Effector CD4-positive, alpha-beta T cell (primary cell): Measurements from ENCODE around the gene SMC1B.
"Not testable (repeated sequence)": the region's sequence is repeated elsewhere in the genome, so short reads cannot be mapped to it uniquely, and the experiment has no call there.

Experiments used
- DNase-seq: peaks from one replicate; pipeline ENCODE4 v3.0.0-alpha.2; 2020

The SMC1B gene

DNA sequence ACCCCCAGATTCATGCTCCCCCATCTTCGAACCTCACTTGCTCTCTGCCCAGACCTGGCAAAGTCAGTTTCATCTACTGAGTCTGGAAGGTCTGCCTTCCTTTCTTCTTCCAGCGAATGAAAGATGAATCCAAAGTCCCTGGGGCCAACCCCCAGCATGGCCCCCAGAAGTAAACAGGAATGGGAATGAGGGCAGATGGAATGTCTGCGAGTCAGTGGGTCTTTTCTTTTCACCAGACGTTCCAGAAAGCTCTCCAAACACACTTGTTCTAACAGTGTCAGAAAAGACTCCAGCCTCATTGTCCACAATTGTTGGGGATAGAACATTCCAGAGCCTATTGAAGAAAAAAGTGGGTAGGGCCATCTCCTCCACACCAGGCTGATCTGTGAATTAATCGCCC, 28.7 kb upstream of the SMC1B start:
- DNase-seq: no peak

DNA sequence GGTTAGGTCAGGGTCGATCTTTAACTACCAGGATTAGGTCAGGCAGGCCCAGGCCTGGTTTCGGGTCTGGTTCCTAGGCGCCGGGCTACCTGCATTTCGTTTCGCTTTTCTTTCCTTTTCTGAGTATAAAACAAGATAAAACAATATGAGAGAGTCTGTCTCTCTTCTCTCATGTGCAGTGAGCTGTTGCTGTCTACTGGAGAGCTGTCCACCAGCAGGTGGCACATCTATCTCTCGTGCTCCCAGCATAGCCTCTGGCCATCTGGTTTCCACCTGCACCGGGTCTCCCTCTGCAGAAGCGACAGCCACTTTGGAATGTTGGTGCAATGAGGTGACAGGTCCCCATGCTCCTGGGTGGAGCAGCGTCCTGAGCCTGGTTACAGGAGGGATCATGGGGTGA, 27.7 kb upstream of the SMC1B start:
- DNase-seq: no peak

DNA sequence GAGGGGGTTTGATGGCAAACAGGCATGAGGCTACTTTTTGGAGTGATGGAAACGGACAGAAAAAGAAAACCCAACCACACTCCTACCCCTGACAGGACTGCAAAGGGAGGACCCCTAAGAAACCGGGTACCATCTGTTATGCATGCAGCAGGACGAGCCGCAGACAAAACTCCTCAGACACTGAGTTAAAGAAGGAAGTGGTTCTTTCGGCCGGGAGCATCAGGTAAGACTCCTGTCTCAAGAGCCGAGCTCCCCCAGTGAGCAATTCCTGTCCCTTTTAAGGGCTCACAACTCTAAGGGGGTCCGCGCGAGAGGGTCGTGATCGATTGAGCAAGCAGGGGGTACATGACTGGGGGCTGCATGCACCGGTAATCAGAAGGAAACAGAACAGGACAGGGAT, 27.3 kb upstream of the SMC1B start:
- DNase-seq: not testable (repeated sequence)

DNA sequence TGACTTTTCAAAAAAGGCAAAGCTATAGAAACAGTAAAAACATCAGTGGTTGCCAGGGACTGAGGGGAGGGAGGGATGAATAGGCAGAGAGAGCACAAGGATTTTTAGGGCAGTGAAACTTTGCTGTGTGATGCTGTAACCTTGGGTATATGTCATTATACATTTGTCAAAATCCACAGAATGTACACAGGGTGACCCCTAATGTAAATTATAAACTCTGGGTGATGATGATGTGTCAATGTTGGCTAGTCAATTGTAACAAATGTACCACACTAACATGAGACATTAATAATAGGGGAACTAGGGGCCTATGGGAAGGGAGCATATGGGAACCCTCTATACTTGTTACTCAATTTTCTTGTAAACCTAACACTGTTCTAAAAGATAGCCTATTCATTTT, 24.9 kb upstream of the SMC1B start:
- DNase-seq: no peak

DNA sequence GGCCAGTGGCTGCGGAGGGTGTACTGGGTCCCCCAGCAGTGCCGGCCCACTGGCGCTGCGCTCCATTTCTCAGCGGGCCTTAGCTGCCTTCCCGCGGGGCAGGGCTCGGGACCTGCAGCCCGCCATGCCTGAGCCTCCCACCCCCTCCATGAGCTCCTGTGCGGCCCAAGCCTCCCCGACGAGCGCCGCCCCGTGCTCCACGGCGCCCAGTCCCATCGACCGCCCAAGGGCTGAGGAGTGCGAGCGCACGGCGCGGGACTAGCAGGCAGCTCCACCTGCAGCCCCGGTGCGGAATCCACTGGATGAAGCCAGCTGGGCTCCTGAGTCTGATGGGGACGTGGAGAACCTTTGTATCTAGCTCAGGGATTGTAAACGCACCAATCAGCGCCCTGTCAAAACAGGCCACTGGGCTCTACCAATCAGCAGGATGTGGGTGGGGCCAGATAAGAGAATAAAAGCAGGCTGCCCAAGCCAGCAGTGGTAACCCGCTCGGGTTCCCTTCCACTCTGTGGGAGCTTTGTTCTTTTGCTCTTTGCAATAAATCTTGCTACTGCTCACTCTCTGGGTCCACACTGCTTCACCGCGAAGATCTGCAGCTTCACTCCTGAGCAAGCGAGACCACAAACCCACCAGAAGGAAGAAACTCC, 23.6 kb upstream of the SMC1B start:
- not testable (repeated sequence) for DNase-seq

DNA sequence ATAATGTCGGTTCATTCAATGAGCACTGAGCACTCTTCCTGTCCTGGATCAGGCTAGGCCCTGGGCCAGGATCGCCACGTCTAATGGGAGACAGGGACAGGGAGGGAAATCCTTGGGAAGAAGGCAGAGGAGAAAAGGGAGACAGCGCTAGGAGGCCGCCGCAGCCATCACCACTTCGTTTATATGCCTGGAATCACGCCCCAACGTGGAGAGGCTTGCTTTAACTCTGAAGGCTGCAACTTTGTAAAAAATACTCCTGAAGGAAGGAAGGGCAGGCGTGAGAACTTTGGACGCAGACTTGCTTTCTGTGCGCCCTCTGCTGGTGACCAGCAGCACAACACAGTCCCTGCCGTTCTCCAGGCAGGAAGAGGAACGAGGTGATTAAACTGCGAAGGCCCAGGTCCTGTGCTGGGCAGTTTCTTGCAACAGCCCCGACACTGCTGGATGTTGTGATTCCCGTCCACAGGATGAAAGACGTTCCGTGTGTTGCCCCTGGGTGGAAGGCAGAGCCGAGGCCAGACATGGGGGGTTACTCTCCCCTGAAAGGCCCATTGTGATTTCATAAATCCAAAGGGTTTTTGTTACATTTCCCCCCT, 22.2 kb upstream of the SMC1B start:
- peak; percentile 79 for DNase-seq

DNA sequence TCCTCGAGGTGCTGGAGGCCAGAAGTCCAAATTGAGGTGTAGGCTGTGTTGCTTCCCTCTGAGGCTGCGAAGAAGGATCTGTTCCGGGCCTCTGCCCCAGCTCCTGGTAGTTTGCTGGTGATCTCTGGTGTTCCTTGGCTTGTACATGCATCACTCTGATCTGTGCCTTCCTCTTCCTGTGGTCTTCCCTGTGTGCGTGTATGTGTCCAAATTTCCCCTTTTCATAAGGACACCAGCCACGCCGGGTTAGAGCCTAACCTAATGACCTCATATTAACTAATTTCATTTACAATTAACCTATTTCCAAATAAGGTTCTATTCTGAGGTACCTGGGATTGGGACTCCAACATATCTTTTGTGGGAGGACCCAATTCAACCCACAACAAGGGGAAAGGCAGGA, 21.6 kb upstream of the SMC1B start:
- no peak for DNase-seq

DNA sequence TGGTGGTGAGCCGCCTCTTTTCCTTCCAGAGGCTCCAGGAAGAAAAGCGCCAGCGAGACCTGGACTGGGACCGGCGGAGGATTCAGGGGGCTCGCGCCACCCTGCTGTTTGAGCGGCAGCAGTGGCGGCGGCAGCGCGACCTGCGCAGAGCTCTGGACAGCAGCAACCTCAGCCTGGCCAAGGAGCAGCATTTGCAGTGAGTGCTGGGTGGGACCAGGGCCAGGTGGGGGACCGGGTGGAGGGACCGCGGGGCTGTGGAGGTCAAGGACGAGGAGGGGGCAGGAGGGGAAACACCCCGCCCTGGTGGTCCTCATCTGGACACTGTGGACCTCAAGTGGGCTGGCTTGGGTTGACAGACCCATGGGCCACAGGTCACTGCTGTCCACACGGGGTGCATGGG, 17.5 kb upstream of the SMC1B start:
- no peak for DNase-seq

DNA sequence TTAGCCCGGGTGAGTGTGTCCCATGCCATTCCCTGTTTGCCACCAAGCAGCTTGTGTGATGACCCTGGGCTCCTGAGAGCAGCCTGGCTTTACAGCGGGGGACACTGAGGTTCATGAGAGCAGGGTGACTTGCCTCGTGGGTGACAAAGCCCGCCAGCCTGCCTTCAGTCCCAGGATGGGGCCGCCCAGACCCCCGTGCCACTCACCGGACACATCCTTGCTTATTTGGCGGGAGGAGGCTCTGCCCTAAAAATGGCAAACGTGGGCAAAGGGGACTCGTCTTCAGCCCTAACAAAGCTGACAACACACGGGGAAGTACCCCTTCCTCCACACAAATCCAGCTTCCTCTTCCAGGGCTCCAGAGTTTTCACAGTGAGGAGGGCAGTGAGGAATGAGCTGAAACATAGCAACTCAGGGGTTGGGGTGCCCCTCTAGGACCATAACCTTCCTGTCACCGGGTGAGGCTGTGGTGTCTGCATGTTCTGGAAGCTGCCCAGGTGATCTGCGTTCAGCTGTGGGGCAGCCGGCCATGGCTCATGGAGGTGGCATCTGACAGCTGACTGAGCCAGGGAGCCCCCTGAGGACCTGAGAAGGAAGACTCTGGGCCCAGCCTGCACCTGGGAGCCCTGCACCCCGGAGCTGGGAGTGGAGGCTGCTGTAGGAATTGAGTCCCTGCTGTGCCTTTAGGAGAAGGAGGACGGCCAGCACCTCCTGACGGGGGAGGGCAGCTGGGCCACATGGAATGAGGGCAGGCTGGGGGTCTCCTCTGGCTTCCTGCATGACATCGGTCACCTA, 16.8 kb upstream of the SMC1B start:
- no peak for DNase-seq

DNA sequence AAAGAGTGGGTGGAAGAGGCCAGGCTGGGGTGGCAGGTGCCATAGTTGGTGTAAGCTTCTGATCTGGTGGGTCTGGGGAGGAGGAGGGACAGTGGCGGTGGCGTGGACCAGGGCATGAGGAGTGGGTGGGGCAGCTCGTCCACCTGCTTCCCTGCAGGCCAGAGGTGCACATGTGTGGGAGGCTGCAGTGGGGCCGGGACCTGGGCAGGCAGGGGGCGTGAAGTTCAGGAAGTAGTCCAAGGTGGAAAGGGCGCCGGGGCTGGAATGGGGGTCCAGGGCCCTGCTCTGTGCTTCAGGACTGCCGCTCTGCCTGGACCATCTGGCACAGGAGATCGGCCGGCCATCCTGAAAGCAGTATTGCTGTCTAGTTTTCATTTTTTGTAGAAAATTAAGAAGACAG, 16.0 kb upstream of the SMC1B start:
- DNase-seq: no peak

DNA sequence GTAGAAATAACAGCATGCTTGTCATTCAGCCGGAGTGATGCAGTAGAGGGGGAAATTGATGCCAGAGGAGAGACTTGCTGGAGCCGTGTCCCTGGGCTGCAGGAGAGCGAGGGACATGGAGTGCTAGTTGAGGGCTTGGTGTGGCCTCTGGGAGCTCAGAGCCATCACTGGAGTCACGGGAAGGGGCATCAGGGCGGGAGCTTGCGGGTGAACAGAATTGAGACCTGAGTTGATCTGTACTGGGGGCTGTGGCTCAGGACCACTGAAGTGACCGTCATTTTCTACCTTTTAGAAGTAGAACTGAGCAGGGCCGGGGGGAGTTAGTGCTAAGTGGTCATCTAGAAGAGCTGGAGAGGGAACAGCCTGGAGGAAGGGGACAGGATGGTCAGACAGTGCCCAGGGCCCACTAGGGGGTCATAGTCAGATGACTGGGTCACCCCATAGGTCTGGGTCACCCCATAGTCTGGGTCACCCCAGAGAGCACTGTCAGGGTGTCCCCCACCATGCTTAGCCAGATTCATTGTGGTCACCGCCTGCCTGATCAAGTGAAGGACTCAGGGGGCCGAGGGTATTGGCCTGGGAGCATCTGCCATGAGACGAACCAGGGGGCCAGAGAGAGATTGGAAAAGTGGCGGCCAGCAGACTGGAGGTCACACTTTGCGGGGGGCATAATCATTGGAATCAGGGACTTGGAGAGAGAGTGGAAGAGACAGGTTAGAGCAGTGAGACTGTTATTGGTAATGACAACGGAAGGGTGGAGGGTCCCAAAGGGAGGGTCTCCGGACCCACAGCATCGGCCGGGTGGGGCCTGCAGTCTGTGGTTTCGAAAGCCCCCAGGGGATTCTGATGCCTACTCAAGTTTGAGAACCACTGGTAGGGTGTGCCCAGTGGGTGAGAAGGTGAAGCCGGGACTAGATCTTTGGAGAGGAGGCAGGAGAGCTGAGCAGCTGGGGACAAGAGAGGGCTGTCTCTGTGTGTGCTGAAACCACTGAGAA, 15.3 kb upstream of the SMC1B start:
- DNase-seq: no peak

DNA sequence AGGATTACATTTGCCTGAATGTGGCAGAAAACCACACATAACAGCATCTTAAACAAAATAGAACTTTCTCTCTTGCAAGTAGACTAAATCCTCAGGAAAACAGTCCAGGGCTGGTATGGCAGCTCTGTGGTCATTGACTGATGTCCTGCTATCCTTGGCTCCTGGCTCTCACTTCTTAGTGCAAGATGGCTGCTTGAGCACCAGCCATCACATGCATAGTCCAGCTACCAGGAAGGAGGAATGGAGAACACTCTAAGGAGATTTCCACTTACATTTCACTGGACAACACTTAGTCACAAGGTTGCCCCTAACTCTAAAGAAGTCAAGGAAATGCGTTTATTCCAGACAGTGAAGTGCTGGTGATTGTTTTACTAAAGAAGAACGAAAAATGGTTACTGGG, 13.7 kb upstream of the SMC1B start:
- DNase-seq: no peak

DNA sequence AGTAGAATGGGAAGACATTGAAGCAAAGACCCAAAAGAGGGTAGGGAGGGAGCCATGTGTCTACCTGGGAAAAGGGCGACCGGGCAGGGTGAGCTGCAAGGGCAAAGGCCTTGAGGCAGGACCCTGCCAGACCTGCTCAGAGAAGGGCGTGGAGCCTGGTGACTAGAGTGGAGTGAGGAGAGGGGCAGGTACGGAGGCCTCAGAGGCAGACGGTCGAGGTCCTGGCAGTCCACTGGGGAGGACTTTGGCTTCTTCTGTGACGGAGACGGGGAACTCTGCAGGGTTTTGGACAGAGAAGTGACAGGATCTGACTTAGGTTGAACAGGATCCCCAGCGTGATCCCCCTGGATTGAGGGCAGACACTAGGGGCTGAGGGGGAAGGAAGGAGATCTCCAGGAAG, 13.0 kb upstream of the SMC1B start:
- DNase-seq: no peak

DNA sequence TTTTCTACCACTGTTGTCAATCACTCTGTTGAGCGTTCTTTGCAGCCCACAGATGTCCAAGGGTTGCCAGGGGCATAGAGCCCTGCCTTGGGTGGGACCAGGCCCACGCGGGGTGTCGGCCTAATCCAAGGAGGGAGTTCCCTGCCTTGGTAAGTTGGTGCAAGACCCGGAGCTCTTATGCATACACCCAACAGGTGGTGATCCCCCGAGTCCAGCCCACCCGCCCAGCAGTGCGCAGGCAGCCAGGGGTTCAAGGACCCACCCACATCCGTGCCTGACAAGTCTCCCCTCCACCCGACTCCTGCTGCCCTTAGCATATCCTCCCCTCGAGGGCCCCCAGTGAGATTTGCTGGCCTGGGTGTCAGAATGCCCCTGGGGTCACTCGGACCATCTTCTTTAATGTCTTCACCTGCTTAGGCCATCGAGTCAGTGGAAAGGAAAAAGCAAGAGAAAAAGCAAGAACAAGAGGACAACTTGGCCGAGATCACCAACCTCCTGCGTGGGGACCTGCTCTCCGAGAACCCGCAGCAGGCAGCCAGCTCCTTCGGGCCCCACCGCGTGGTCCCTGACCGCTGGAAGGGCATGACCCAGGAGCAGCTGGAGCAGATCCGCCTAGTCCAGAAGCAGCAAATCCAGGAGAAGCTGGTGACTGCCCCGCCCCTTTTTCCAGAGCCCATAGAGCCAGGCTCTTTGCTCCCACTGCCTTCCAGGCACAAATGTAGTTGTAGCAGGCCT, 12.3 kb upstream of the SMC1B start:
- no peak for DNase-seq

DNA sequence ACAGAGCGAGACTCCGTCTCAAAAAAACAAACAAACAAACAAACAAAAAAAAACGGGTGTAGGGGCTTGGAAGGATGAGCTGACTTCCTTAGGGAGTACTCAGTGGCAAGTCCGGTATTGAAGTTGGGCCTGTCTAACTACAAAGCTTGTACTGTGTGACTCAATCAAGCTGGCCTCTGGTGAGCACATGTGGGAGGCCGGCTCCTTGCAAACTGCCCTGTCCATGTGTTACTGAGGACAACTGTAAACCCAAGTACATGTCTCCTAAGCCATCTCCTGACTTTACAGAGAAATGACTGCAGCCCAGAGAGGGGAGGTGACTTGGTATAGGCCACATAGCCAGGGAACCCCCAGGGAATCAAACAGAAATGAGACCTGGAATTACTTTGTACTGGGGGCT, 11.7 kb upstream of the SMC1B start:
- DNase-seq: no peak

DNA sequence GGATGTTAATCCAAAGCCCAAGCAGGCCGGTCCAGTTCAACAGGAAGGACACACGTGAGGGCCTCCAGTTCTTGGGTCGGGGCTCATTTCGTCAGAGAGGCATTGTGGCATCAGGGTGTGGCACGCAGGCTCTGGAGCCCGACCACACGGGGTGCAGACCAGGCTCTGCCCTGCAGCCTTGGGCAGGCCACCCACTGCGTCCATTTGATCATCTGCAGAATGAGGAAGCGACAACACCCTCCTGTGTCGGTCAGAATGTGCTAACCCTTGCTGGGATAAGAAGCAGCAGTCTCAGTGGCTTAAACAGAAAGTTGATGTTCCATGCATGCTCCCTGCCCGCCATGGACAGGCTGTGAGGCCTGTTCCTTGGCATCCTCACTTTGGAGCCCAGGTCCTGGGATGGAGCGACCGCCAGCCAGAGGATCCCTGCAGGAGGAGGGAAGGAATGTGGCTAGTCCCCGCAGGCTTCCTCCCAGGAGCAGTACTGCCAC, 10.9 kb upstream of the SMC1B start:
- no peak for DNase-seq

DNA sequence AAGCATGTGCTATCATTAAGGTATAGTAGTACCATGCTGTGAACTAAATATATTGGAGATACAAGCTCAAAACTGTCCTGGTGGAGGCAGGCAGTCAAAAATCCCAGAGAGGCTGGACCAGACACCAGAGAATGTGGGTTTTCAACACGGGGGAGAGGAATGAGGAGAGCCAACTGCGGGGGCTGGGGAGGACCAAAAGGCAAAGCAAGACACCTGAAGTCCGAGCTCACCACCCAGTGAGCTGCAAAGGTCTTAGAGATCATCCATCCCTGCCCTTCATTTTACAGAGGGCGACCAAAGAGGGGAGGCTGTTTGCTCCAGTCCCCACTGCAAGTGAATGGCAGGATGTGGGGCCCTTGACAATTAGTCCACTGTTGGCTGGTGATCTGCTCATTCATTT, 10.1 kb upstream of the SMC1B start:
- DNase-seq: no peak

DNA sequence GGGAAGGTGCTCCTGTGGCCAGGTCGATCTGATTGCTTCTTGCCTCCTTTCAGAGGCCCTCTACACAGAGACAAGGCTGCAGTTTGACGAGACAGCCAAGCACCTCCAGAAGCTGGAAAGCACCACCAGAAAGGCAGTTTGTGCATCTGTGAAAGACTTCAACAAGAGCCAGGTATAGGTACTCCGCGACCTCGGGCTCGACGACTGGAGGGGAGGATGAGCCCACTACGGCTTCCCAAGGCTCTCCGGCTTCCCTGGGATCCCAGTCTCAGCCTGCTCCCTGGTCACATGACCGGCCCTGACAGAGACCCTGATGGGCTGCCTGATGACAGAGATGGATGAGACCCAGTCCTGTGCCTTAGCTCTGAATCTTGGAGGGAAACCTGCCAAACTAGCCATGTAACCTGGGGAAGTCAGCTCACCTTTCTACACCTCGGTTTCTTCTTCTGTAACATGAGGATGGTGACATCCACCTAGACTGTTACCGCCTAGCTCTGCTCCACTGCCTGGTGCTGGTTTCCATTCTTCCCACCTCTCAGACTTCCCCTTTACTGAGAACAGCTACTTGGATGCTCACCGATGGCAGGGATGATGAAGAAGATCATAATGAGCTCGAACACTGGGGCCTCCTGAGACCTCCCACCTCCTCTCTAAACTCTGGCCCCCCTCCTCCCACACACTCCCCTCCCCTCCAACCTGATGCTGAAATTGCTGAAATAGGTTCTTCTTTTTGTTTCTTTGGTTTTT, 9.0 kb upstream of the SMC1B start:
- DNase-seq: no peak

DNA sequence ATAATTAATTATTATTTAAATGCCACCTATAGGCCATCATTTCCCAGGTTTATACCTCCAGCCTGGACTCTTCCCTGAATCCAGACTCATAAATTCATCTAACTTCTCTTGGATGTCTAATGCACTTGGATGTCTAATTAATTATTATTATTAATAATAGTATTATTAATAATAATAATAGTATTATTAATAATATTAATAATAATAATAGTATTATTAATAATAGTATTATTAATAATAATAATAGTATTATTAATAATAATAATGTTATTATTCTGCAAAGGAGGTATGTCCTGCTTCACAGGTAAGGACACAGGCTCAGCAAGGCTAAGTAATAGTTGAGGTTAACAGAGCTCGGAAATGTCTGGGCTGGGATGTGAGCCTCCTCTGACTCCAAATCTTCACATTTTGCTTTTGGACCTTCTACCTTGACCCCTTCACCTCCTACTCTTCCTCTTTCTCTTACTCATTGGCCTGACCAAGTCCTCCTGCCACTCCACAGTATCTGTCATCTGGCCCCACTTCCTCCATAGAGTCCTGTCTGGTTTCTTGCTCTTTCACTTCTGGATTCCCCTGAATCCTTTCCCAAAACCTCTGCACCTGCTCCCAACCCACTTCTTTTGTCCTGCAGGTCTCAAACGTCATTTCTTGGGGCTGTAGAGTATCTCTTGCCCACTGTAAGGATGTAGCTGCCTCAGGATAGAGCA, 8.1 kb upstream of the SMC1B start:
- DNase-seq: no peak

DNA sequence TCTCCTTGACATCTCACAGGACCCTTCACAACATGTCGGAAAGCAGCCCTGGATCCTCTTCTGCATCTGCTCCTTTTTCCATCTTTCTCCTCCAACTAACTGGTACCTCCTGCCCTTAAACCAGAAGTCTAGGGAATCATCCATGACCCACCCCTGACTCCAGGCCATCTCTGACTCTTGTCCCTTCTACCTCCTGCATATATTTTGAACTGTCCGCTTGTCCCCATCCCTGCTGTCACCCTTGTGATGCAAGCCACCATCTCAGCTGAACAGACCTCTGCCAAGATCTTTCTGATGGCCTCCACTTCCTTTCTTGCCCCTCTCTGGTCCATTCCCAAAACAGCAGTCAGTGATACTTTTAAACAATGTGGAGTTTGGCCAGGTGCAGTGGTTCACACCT, 7.1 kb upstream of the SMC1B start:
- no peak for DNase-seq

DNA sequence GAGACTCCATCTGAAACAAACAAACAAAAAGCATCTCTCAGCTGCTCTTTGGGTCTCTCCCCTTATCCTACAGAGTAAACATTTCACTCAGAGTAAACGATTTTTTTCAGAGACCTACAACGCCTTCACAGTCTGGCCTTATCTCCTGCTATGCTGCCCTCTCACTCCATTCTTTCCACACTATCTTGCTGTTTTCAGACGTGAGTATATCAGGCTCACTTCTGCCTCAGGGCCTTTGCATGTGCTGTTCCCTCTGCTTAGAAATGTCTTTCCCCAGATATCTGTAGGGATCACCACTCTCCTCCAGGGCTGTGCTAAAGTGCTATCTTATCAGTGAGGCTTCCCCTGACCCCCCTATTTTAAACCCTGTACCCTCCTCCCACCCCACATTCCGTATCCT, 6.6 kb upstream of the SMC1B start:
- DNase-seq: no peak
